Activated naive CD4-positive, alpha-beta T cell treated with anti-CD3 and anti-CD28 coated beads, Interleukin-2, amount 50 U/mL, for 16 hours (primary cell): Measurements from ENCODE around the gene KLHL29.

Experiments used
- DNase-seq: peaks from one replicate; pipeline ENCODE4 v3.0.0-alpha.2; 2020

The KLHL29 gene

GRCh38 chr2:23478933-23479683 is 94.1 kb downstream of the KLHL29 start:
- DNase-seq = no peak

GRCh38 chr2:23480957-23481797 is 96.2 kb downstream of the KLHL29 start:
- DNase-seq = no peak

DNA sequence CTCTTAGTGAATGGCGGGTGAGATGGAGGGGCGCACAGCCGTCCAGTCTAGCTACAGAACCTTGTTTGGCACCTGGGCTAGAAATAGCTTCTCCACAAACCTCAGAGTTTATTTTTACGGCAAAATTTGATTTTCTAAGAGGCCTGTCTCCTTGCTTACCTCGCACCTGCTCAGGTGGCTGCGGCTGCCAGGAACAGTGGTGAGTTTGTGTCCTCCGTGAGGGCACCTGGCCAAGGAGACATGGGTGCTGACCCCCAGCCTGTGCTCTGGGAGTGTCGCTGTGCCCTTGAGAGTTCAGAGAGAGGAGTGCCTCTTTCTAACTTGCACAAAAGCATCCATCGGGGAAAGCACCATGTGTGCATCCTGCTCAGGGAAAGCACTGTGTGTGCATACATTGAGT is 97.2 kb downstream of the KLHL29 start:
- DNase-seq = no peak

DNA sequence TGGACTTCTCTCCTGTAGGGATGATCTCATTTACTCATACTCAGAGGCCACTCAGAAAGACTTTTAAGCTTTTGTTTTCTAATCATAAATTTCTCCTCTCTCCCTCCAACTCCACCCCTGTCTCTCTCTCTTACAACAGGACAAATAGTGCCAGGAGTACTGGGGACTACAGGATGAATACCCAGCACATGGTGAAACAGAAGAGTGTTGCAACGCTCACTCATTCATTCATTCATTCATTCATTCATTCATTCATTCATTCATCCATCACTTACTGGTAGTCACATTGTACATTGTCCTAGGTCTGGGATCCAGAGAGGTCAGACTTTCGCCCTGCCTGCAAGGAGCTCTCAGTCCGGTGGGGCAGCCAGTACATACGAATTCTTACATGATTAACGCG is 97.6 kb downstream of the KLHL29 start:
- DNase-seq = no peak

- DNase-seq = no peak
These were observed 98.8 kb downstream of the KLHL29 start for GRCh38 chr2:23483791-23484190.

- DNase-seq = no peak
These were observed 99.3 kb downstream of the KLHL29 start for GRCh38 chr2:23484275-23484674.

GRCh38 chr2:23484767-23485166 is 99.8 kb downstream of the KLHL29 start:
- DNase-seq = no peak

- DNase-seq = no peak
These were observed 100.3 kb downstream of the KLHL29 start for GRCh38 chr2:23485261-23485660.

GRCh38 chr2:23485841-23486683 is 101.1 kb downstream of the KLHL29 start:
- no peak for DNase-seq

DNA sequence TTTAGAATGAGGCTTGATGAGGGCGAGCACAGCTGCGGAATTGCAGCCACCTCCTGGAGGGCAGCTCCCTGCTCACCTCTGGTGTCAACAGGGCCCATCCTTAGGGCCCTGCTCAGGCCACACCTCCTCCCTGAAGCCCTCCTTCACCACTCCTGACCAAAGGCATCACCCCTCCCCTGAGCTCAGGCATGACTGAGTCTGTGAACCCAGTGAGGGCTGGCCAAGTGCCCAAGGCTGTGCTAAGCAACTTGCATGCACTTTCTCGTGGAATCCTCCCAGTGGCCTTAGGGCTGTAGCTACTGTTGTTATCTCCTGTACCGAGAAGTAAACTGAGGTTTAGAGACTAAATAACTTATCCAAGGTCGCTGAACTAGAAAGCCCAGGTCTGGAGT is 101.7 kb downstream of the KLHL29 start:
- DNase-seq = no peak

- DNase-seq = no peak
These were observed 102.9 kb downstream of the KLHL29 start for GRCh38 chr2:23487735-23488492.

GRCh38 chr2:23488584-23488983 is 103.6 kb downstream of the KLHL29 start:
- DNase-seq = no peak

GRCh38 chr2:23489471-23490322 is 104.7 kb downstream of the KLHL29 start:
- no peak for DNase-seq

- DNase-seq = no peak
These were observed 106.8 kb downstream of the KLHL29 start for GRCh38 chr2:23491591-23492336.

DNA sequence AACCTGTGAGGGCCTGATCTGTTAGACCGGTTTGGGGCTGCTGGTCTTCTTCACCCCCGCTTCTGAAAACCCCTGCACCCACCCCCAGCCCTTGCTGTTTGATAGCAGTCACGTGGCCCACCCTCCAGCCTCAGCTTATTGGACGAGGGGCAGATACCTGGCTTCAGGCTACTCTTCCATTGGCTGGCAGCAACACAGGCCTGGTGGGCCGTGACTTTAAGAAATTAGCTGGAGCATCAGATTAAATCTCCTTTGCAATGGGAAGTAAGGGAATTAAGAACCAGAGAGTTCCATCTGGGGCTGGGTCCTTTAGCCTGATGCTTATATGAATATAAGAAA is 107.3 kb downstream of the KLHL29 start:
- no peak for DNase-seq

- DNase-seq = no peak
These were observed 107.9 kb downstream of the KLHL29 start for GRCh38 chr2:23492921-23493320.

DNA sequence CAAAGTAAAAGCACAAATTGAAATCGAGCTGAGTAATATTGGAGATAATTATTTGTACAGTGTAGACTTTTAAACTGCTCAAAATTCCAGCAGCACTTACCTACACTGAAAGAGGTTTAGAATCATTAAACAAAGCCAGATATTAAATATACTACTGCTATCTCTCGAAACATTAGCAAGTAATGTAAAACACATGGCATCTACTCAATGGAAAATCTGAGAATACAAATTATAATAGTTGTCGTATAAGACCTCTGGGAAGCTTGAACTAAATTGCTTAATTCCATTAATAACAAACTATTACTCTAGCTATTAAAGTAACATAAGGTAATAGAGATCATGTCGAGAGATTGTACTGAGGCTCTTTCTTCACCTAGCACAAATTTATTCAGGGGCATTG is 108.9 kb downstream of the KLHL29 start:
- DNase-seq = no peak

DNA sequence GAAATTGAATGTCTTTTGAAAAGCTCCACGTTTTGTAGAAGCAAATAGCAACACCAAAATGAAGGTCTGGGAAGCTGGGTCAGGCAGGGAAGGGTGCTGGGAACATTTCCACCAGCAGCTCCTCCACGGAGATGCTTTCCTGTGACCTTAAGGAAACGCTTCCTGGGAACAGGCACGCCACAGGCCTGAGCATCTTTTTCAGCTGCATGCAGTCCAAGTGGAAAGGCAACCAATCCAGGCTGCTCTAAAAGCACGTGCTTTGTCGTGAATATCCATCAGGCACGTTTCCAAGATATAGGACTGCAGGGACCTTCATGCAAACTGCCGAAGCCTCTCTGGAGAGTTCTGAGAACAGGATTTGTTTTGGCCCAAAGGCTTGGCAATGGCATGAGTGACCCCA is 109.3 kb downstream of the KLHL29 start:
- no peak for DNase-seq

- DNase-seq = no peak
These were observed 110.7 kb downstream of the KLHL29 start for GRCh38 chr2:23495661-23496114.

DNA sequence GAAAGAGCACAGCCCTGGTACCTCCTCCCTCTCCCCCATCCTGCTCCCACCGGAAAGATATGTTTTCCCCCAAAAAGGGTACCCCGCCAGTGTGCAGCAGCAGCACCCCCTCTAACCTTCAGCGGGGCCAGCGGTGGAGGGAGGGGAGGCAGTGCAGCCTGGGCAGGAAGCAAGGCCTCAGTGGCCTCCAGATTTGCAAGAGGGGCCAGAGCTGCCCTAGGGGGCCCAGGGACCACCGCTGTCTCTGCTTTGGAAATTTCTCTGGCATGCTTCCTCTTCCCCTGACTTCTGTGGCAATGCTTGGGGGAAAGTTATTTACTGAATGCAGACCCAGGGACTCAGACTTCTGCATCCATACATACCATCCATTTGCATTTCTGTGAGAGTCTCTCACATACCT is 111.5 kb downstream of the KLHL29 start:
- DNase-seq = no peak

- no peak for DNase-seq
These were observed 112.1 kb downstream of the KLHL29 start for GRCh38 chr2:23497063-23497462.
